Epithelial cell of esophagus (primary cell): ENCODE results near the gene RAP1B.

Source experiments
- DNase-seq: peaks from one replicate; pipeline ENCODE4 v3.0.0; 2010; ENCODE audit warnings: low read depth
- H3K4me3 ChIP-seq: 2 replicates; pipeline ENCODE4 v1.5.1; 2011; ENCODE audit warnings: mild to moderate bottlenecking, low read length, control low read depth
- TF ChIP-seq, protein P1 (sequence below): IDR thresholded peaks from 2 replicates; pipeline ENCODE4 v1.5.1; 2011; ENCODE audit warnings: low read depth, mild to moderate bottlenecking, low read length, control low read depth, inconsistent platforms; ENCODE audit not compliant: insufficient read depth; ENCODE audit errors: missing control alignments

RAP1B gene

GRCh38 chr12:68577949-68578348 is 32.8 kb upstream of the RAP1B start:
- H3K4me3 ChIP-seq, result no peak overlapping the region
- TF ChIP-seq, protein P1, sequence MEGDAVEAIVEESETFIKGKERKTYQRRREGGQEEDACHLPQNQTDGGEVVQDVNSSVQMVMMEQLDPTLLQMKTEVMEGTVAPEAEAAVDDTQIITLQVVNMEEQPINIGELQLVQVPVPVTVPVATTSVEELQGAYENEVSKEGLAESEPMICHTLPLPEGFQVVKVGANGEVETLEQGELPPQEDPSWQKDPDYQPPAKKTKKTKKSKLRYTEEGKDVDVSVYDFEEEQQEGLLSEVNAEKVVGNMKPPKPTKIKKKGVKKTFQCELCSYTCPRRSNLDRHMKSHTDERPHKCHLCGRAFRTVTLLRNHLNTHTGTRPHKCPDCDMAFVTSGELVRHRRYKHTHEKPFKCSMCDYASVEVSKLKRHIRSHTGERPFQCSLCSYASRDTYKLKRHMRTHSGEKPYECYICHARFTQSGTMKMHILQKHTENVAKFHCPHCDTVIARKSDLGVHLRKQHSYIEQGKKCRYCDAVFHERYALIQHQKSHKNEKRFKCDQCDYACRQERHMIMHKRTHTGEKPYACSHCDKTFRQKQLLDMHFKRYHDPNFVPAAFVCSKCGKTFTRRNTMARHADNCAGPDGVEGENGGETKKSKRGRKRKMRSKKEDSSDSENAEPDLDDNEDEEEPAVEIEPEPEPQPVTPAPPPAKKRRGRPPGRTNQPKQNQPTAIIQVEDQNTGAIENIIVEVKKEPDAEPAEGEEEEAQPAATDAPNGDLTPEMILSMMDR, result no peak
- DNase-seq, result no peak

GRCh38 chr12:68578765-68579164 is 31.9 kb upstream of the RAP1B start:
- H3K4me3 ChIP-seq, result no peak overlapping the region
- DNase-seq, result no peak
- TF ChIP-seq, protein P1, result no peak

DNA sequence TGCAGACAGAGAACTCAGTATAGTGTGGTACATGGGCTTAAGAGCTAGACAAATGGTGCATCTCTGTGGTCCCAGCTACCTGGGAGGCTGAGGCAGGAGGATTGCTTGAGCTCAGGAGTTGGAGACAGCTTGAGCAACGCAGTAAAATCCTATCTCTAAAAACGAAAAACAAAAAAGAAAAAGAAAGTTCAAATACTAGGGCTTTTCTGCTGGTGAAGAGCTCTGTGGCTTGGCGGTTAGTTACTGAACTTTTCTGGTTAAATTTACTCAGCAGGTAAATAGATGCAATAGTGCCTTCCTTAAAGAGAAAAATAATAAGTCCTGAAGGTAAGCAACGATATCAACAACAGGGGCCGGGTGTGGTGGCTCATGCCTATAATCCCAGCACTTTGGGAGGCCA is 31.4 kb upstream of the RAP1B start:
- no peak overlapping the region for H3K4me3 ChIP-seq
- TF ChIP-seq, protein P1, result no peak
- no peak for DNase-seq

DNA sequence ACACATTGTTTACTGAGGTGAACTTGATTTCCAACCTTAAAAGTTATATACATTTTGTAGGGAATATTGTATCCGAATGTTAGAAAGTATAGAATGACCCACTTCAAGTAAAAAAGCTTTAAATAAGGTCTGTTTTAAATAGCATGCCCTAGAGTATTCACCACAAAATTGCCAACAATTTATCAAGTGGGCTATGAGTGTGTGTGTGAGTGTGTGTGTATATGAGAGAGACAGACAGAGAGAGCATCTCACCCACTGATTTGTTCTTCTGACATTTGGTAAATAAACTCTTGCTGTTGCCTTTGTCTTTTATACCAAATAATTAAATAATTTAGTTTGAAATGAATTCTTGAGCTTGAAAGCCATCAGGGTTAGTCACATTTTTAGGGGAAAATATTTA is 29.8 kb upstream of the RAP1B start:
- DNase-seq, result no peak
- H3K4me3 ChIP-seq, result no peak overlapping the region
- TF ChIP-seq, protein P1, result no peak

GRCh38 chr12:68581926-68582325 is 28.8 kb upstream of the RAP1B start:
- H3K4me3 ChIP-seq, result no peak overlapping the region
- no peak for DNase-seq
- TF ChIP-seq, protein P1, result no peak

- TF ChIP-seq, protein P1, result no peak
- no peak for DNase-seq
These were observed 24.7 kb upstream of the RAP1B start for GRCh38 chr12:68585966-68586365.

GRCh38 chr12:68587448-68587873 is 23.2 kb upstream of the RAP1B start:
- TF ChIP-seq, protein P1, result no peak
- no peak for DNase-seq
- no peak overlapping the region for H3K4me3 ChIP-seq

More at GRCh38 chr12:68585966-68586365, 24.7 kb upstream of the RAP1B start:
- no peak overlapping the region for H3K4me3 ChIP-seq
